ENCODE results near the gene MAP3K6.

GRCh38 chr1:27380224-27380623 lies 13.5 kb upstream of the MAP3K6 start:
- TF ChIP-seq CTCF (IDR thresholded peaks at IDR 0.05; ENCODE audit: low read depth, low read length, missing input control), result no peak
- TF ChIP-seq REST (IDR thresholded peaks at IDR 0.05), result no peak
- TF ChIP-seq MAX (IDR thresholded peaks at IDR 0.05), result no peak
- TF ChIP-seq TAF1 (conservative IDR thresholded peaks at IDR 0.05), result no peak
- TF ChIP-seq RAD21 (IDR thresholded peaks at IDR 0.05), result no peak
- no peak for TF ChIP-seq RXRA (IDR thresholded peaks at IDR 0.05)
- no peak for TF ChIP-seq ZBTB33 (IDR thresholded peaks at IDR 0.05)
- TF ChIP-seq EGR1 (IDR thresholded peaks at IDR 0.05; ENCODE audit: low read depth in 2 of 2), result no peak
- no peak for TF ChIP-seq SP1 (IDR thresholded peaks at IDR 0.05)
- no peak for TF ChIP-seq YY1 (IDR thresholded peaks at IDR 0.05)
- TF ChIP-seq NR2F2 (IDR thresholded peaks at IDR 0.05), result no peak
- no peak for TF ChIP-seq GABPA (IDR thresholded peaks at IDR 0.05 in 1 of 2, conservative IDR thresholded peaks at IDR 0.05 in 1 of 2)

Data from liver (tissue), 3 donors.